ENCODE data around the gene MORC4. TPM values are rescaled to one million over a fixed set of nuclear protein-coding genes. Genes with fewer than 3 reads are reported as not detected.
A peak's percentile ranks its signal among the peaks of the same experiment; 100 is the strongest.

MORC4 gene
- polyA plus RNA-seq, 4 donors: 7.0 to 11.5 (median 9.4) TPM

- no peak for FAIRE-seq
- DNase-seq: no peak
- peaks cover 0 to 11% (median 0%) of the 10 kb centered on the region in 3 donors for H3K4me1 ChIP-seq (ENCODE audit: control insufficient read depth in 3 of 3, insufficient read depth in 2 of 3, low read depth in 1 of 3, low read length in 2 of 3)
- 90 to 93% (median 91%) methylated on average over 6 of the region's 6 CpGs for WGBS, 3 donors
- H3K9me3 ChIP-seq (ENCODE audit: control insufficient read depth in 2 of 2, insufficient read depth in 1 of 2, low read depth in 1 of 2, low read length in 1 of 2): no peaks in the 10 kb centered on the region
- peaks cover 0 to 2% (median 0%) of the 10 kb centered on the region in 3 donors for H3K36me3 ChIP-seq (ENCODE audit: control insufficient read depth in 3 of 3, insufficient read depth in 2 of 3, low read depth in 1 of 3, low read length in 3 of 3)
- H3K4me3 ChIP-seq (ENCODE audit: low read depth in 1 of 3, low read length in 3 of 3): no peak overlapping the region
- H3K27me3 ChIP-seq (ENCODE audit: control insufficient read depth in 3 of 3, insufficient read depth in 3 of 3, low read length in 3 of 3): no peaks in the 10 kb centered on the region
- H3K27ac ChIP-seq (ENCODE audit: low read depth in 1 of 3, low read length in 2 of 3): no peak overlapping the region
Measured at GRCh38 chrX:106951230-106951629, 48.8 kb downstream of the MORC4 start.

- FAIRE-seq (no peak), DNase-seq (no peak)
- Histone ChIP-seq H3K27me3 (ENCODE audit: control insufficient read depth in 3 of 3, insufficient read depth in 3 of 3, low read length in 3 of 3) (no peaks in the 10 kb centered on the region), H3K4me3 (ENCODE audit: low read depth in 1 of 3, low read length in 3 of 3) (no peak overlapping the region), H3K27ac (ENCODE audit: low read depth in 1 of 3, low read length in 2 of 3) (no peak overlapping the region), H3K36me3 (ENCODE audit: control insufficient read depth in 3 of 3, insufficient read depth in 2 of 3, low read depth in 1 of 3, low read length in 3 of 3) (no peaks in the 10 kb centered on the region), H3K4me1 (ENCODE audit: control insufficient read depth in 3 of 3, insufficient read depth in 2 of 3, low read depth in 1 of 3, low read length in 2 of 3) (peaks cover 0 to 11% (median 0%) of the 10 kb centered on the region in 3 donors), H3K9me3 (ENCODE audit: control insufficient read depth in 2 of 2, insufficient read depth in 1 of 2, low read depth in 1 of 2, low read length in 1 of 2) (no peaks in the 10 kb centered on the region)
- WGBS, 3 donors: 56 to 76% (median 76%) methylated on average over 2 of the region's 2 CpGs
Measured at GRCh38 chrX:106950381-106950780, 49.6 kb downstream of the MORC4 start.

DNA sequence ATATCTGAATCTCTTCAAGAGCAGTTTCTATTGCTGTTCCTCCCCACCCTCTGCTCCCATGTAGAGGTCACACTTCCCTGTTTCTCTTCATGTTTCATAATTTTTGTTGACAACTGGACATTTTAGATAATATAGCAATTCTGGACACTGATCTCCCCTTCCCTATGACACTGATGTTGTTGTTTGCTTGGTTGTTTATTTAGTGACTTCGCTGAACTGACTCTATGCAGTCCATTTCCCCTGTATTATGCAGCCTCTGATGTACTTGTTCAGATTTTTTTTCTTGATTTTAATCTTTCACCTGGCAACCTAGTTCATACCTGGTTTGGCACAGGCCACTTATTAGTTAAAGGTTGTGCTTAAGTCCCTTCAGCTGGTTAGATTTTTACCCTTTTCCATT lies 50.6 kb downstream of the MORC4 start:
- no peaks in the 10 kb centered on the region for H3K27me3 ChIP-seq (ENCODE audit: control insufficient read depth in 3 of 3, insufficient read depth in 3 of 3, low read length in 3 of 3)
- WGBS, 3 donors: 58 to 94% (median 85%) methylated on average over 1 of the region's 1 CpG
- peaks cover 0 to 11% (median 0%) of the 10 kb centered on the region in 3 donors for H3K4me1 ChIP-seq (ENCODE audit: control insufficient read depth in 3 of 3, insufficient read depth in 2 of 3, low read depth in 1 of 3, low read length in 2 of 3)
- H3K4me3 ChIP-seq (ENCODE audit: low read depth in 1 of 3, low read length in 3 of 3): no peak overlapping the region
- H3K36me3 ChIP-seq (ENCODE audit: control insufficient read depth in 3 of 3, insufficient read depth in 2 of 3, low read depth in 1 of 3, low read length in 3 of 3): no peaks in the 10 kb centered on the region
- DNase-seq (no peak), FAIRE-seq (no peak)
- no peak overlapping the region for H3K27ac ChIP-seq (ENCODE audit: low read depth in 1 of 3, low read length in 2 of 3)
- H3K9me3 ChIP-seq (ENCODE audit: control insufficient read depth in 2 of 2, insufficient read depth in 1 of 2, low read depth in 1 of 2, low read length in 1 of 2): no peaks in the 10 kb centered on the region

GRCh38 chrX:106948641-106949040 lies 51.4 kb downstream of the MORC4 start:
- H3K36me3 ChIP-seq (ENCODE audit: control insufficient read depth in 3 of 3, insufficient read depth in 2 of 3, low read depth in 1 of 3, low read length in 3 of 3): no peaks in the 10 kb centered on the region
- no peaks in the 10 kb centered on the region for H3K9me3 ChIP-seq (ENCODE audit: control insufficient read depth in 2 of 2, insufficient read depth in 1 of 2, low read depth in 1 of 2, low read length in 1 of 2)
- FAIRE-seq: no peak
- H3K4me1 ChIP-seq (ENCODE audit: control insufficient read depth in 3 of 3, insufficient read depth in 2 of 3, low read depth in 1 of 3, low read length in 2 of 3): peaks cover 0 to 11% (median 0%) of the 10 kb centered on the region in 3 donors
- no peak overlapping the region for H3K4me3 ChIP-seq (ENCODE audit: low read depth in 1 of 3, low read length in 3 of 3)
- DNase-seq: no peak
- no peak overlapping the region for H3K27ac ChIP-seq (ENCODE audit: low read depth in 1 of 3, low read length in 2 of 3)
- H3K27me3 ChIP-seq (ENCODE audit: control insufficient read depth in 3 of 3, insufficient read depth in 3 of 3, low read length in 3 of 3): no peaks in the 10 kb centered on the region
- 84 to 98% (median 94%) methylated on average over 3 of the region's 3 CpGs for WGBS, 3 donors

DNA sequence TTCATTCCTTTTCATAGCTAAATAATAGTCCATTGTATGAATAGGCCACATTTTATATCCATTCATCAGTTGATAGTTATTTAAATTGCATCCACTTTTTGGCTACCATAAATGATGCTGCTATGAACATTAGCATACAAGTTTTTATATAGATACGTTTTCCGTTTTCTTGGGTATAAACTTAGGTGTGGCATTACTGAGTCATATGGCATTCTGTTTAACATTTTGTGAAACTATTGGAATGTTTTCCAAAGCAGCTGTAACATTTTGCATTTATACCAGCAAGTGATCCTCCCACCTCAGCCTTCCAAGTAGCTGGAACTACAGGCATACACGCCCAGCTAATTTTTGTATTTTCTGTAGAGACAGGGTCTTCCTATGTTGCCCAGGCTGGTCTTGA lies 53.5 kb downstream of the MORC4 start:
- Histone ChIP-seq H3K4me1 (ENCODE audit: control insufficient read depth in 3 of 3, insufficient read depth in 2 of 3, low read depth in 1 of 3, low read length in 2 of 3) (peaks cover 0 to 5% (median 0%) of the 10 kb centered on the region in 3 donors), H3K36me3 (ENCODE audit: control insufficient read depth in 3 of 3, insufficient read depth in 2 of 3, low read depth in 1 of 3, low read length in 3 of 3) (peaks cover 0 to 6% (median 2%) of the 10 kb centered on the region in 3 donors), H3K27me3 (ENCODE audit: control insufficient read depth in 3 of 3, insufficient read depth in 3 of 3, low read length in 3 of 3) (no peaks in the 10 kb centered on the region), H3K27ac (ENCODE audit: low read depth in 1 of 3, low read length in 2 of 3) (no peak overlapping the region), H3K4me3 (ENCODE audit: low read depth in 1 of 3, low read length in 3 of 3) (no peak overlapping the region), H3K9me3 (ENCODE audit: control insufficient read depth in 2 of 2, insufficient read depth in 1 of 2, low read depth in 1 of 2, low read length in 1 of 2) (no peaks in the 10 kb centered on the region)
- no peak for FAIRE-seq
- WGBS, 3 donors: 85 to 96% (median 96%) methylated on average over 3 of the region's 3 CpGs
- DNase-seq: no peak

DNA sequence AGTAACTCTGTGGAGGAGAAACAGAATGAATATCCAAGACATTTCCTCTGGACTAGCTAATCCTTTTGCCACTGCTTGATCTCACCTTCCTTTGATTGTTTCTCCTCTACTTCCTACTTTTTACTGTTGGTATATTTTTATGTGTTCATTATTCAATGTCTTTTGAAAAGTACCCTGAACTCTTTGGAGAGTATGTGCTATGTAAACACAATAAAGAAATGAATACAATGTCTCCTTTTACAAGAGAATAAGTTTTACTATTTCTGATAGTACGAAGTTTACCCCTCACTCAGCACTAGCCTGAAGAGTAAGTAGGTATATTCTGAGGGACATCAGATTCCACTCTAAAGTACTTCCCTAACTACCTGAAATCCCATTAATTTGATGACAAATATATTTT lies 59.9 kb downstream of the MORC4 start:
- no peak overlapping the region for H3K27ac ChIP-seq (ENCODE audit: low read depth in 1 of 3, low read length in 2 of 3)
- no peaks in the 10 kb centered on the region for H3K27me3 ChIP-seq (ENCODE audit: control insufficient read depth in 3 of 3, insufficient read depth in 3 of 3, low read length in 3 of 3)
- no peak for FAIRE-seq
- DNase-seq: no peak
- 22 to 56% (median 33%) methylated on average over 1 of the region's 1 CpG for WGBS, 3 donors
- H3K9me3 ChIP-seq (ENCODE audit: control insufficient read depth in 2 of 2, insufficient read depth in 1 of 2, low read depth in 1 of 2, low read length in 1 of 2): no peaks in the 10 kb centered on the region
- peaks cover 0 to 9% (median 4%) of the 10 kb centered on the region in 3 donors for H3K36me3 ChIP-seq (ENCODE audit: control insufficient read depth in 3 of 3, insufficient read depth in 2 of 3, low read depth in 1 of 3, low read length in 3 of 3)
- H3K4me1 ChIP-seq (ENCODE audit: control insufficient read depth in 3 of 3, insufficient read depth in 2 of 3, low read depth in 1 of 3, low read length in 2 of 3): peaks cover 0 to 15% (median 0%) of the 10 kb centered on the region in 3 donors
- no peak overlapping the region for H3K4me3 ChIP-seq (ENCODE audit: low read depth in 1 of 3, low read length in 3 of 3)

GRCh38 chrX:106939566-106939965 lies 60.4 kb downstream of the MORC4 start:
- Histone ChIP-seq H3K4me1 (ENCODE audit: control insufficient read depth in 3 of 3, insufficient read depth in 2 of 3, low read depth in 1 of 3, low read length in 2 of 3) (peaks cover 0 to 18% (median 0%) of the 10 kb centered on the region in 3 donors), H3K27me3 (ENCODE audit: control insufficient read depth in 3 of 3, insufficient read depth in 3 of 3, low read length in 3 of 3) (no peaks in the 10 kb centered on the region), H3K4me3 (ENCODE audit: low read depth in 1 of 3, low read length in 3 of 3) (no peak overlapping the region), H3K36me3 (ENCODE audit: control insufficient read depth in 3 of 3, insufficient read depth in 2 of 3, low read depth in 1 of 3, low read length in 3 of 3) (peaks cover 0 to 10% (median 4%) of the 10 kb centered on the region in 3 donors), H3K9me3 (ENCODE audit: control insufficient read depth in 2 of 2, insufficient read depth in 1 of 2, low read depth in 1 of 2, low read length in 1 of 2) (no peaks in the 10 kb centered on the region), H3K27ac (ENCODE audit: low read depth in 1 of 3, low read length in 2 of 3) (peak overlapping the region in 1 of 3 donors; percentile 22)
- DNase-seq (no peak), FAIRE-seq (no peak)
- WGBS, 3 donors: 73 to 92% (median 91%) methylated on average over 3 of the region's 3 CpGs

- H3K4me3 ChIP-seq (ENCODE audit: low read depth in 1 of 3, low read length in 3 of 3): no peak overlapping the region
- no peak for DNase-seq
- 48 to 93% (median 76%) methylated on average over 1 of the region's 1 CpG for WGBS, 3 donors
- no peaks in the 10 kb centered on the region for H3K9me3 ChIP-seq (ENCODE audit: control insufficient read depth in 2 of 2, insufficient read depth in 1 of 2, low read depth in 1 of 2, low read length in 1 of 2)
- no peak for FAIRE-seq
- no peaks in the 10 kb centered on the region for H3K27me3 ChIP-seq (ENCODE audit: control insufficient read depth in 3 of 3, insufficient read depth in 3 of 3, low read length in 3 of 3)
- H3K36me3 ChIP-seq (ENCODE audit: control insufficient read depth in 3 of 3, insufficient read depth in 2 of 3, low read depth in 1 of 3, low read length in 3 of 3): peaks cover 0 to 2% (median 2%) of the 10 kb centered on the region in 3 donors
- peaks cover 0 to 35% (median 1%) of the 10 kb centered on the region in 3 donors for H3K4me1 ChIP-seq (ENCODE audit: control insufficient read depth in 3 of 3, insufficient read depth in 2 of 3, low read depth in 1 of 3, low read length in 2 of 3)
- no peak overlapping the region for H3K27ac ChIP-seq (ENCODE audit: low read depth in 1 of 3, low read length in 2 of 3)
Measured at GRCh38 chrX:106936246-106936645, 63.8 kb downstream of the MORC4 start.

- Histone ChIP-seq H3K4me1 (ENCODE audit: control insufficient read depth in 3 of 3, insufficient read depth in 2 of 3, low read depth in 1 of 3, low read length in 2 of 3) (peaks cover 0 to 35% (median 3%) of the 10 kb centered on the region in 3 donors), H3K4me3 (ENCODE audit: low read depth in 1 of 3, low read length in 3 of 3) (no peak overlapping the region), H3K36me3 (ENCODE audit: control insufficient read depth in 3 of 3, insufficient read depth in 2 of 3, low read depth in 1 of 3, low read length in 3 of 3) (peaks cover 0 to 5% (median 0%) of the 10 kb centered on the region in 3 donors), H3K27me3 (ENCODE audit: control insufficient read depth in 3 of 3, insufficient read depth in 3 of 3, low read length in 3 of 3) (no peaks in the 10 kb centered on the region), H3K27ac (ENCODE audit: low read depth in 1 of 3, low read length in 2 of 3) (peak overlapping the region in 1 of 3 donors; percentile 38), H3K9me3 (ENCODE audit: control insufficient read depth in 2 of 2, insufficient read depth in 1 of 2, low read depth in 1 of 2, low read length in 1 of 2) (no peaks in the 10 kb centered on the region)
- DNase-seq (no peak), FAIRE-seq (no peak)
- WGBS, 3 donors: 36 to 58% (median 44%) methylated on average over 4 of the region's 4 CpGs
Measured at GRCh38 chrX:106935175-106935574, 64.8 kb downstream of the MORC4 start.

Measured in small intestine (tissue), 7 donors.